Mammary microvascular endothelial cell (primary cell): ENCODE data around the gene HPSE. TPM values are rescaled to one million over a fixed set of nuclear protein-coding genes. Genes with fewer than 3 reads are reported as not detected.

Experiments
- total RNA-seq: library from RNA; depleted of rRNA; stranded (reverse); fragments of >200 nt; gene quantifications from 2 replicates; pipeline ENCODE4 v1.2.3, GENCODE V29; 2015

Gene HPSE
- total RNA-seq, result 6.9 and 7.1 TPM in 2 replicates

GRCh38 chr4:83334425-83335241 is at the start of gene HPSE:
HPSE (minus strand) TSS chr4:83334848; CDS start chr4:83334782, 66 bp downstream.

GRCh38 chr4:83284193-83285054 is 50.2 kb downstream of the HPSE start, which contains the start of gene COQ2:
COQ2 (minus strand) TSS chr4:83284798; CDS start chr4:83284764, 34 bp downstream.

Other genes with a start within 250 kb of the HPSE start
- 1.5 and 2.1 TPM in 2 replicates for gene PLAC8, start 220.1 kb downstream of the HPSE start, total RNA-seq
- gene COQ2, start 50.0 kb downstream of the HPSE start, total RNA-seq, result 21.7 and 28.7 TPM in 2 replicates
- 6.3 and 7.8 TPM in 2 replicates for gene HELQ, start 121.0 kb upstream of the HPSE start, total RNA-seq
- 21.3 and 25.1 TPM in 2 replicates for gene MRPS18C, start 121.2 kb upstream of the HPSE start, total RNA-seq
- gene ABRAXAS1, start 150.3 kb upstream of the HPSE start, total RNA-seq, result 11.2 and 11.4 TPM in 2 replicates
- gene GPAT3, start 201.3 kb upstream of the HPSE start, total RNA-seq, result 3.2 and 4.5 TPM in 2 replicates